ENCODE results near the gene RNASEH1. TPM values are rescaled to one million over a fixed set of nuclear protein-coding genes. Genes with fewer than 3 reads are reported as not detected.

The RNASEH1 gene
- total and polyA plus RNA-seq, 2 experiments from 2014 or later, result 24.3 to 41.5 TPM

GRCh38 chr2:3598912-3599854 is 41.0 kb upstream of the RNASEH1 start:
- Histone ChIP-seq H3K4me1 (ENCODE audit: low read depth) (peaks cover 19% of the 10 kb centered on the region), H3K9me3 (ENCODE audit: low read depth) (no peaks in the 10 kb centered on the region), H3K27ac (no peak overlapping the region), H3K27me3 (no peaks in the 10 kb centered on the region), H3K4me3 (no peak overlapping the region), H3K36me3 (no peaks in the 10 kb centered on the region)
- TF ChIP-seq CTCF (IDR thresholded peaks at IDR 0.05; ENCODE audit: low read depth, low read length), result no peak
- DNase-seq (ENCODE audit: low read depth in 1 of 2, low spot score in 1 of 2), result no peak

- no peak for TF ChIP-seq CTCF (IDR thresholded peaks at IDR 0.05; ENCODE audit: low read depth, low read length)
- no peak overlapping the region for H3K4me3 ChIP-seq
- H3K27ac ChIP-seq, result no peak overlapping the region
- peaks cover 14% of the 10 kb centered on the region for H3K4me1 ChIP-seq (ENCODE audit: low read depth)
- no peaks in the 10 kb centered on the region for H3K27me3 ChIP-seq
- no peaks in the 10 kb centered on the region for H3K36me3 ChIP-seq
- DNase-seq (ENCODE audit: low read depth in 1 of 2, low spot score in 1 of 2), result no peak
- H3K9me3 ChIP-seq (ENCODE audit: low read depth), result no peaks in the 10 kb centered on the region
These were observed 40.2 kb upstream of the RNASEH1 start for GRCh38 chr2:3598197-3598910.

- H3K9me3 ChIP-seq (ENCODE audit: low read depth), result no peaks in the 10 kb centered on the region
- H3K36me3 ChIP-seq, result no peaks in the 10 kb centered on the region
- no peak for DNase-seq (ENCODE audit: low read depth in 1 of 2, low spot score in 1 of 2)
- peaks cover 14% of the 10 kb centered on the region for H3K4me1 ChIP-seq (ENCODE audit: low read depth)
- no peaks in the 10 kb centered on the region for H3K27me3 ChIP-seq
- H3K27ac ChIP-seq, result no peak overlapping the region
- no peak for TF ChIP-seq CTCF (IDR thresholded peaks at IDR 0.05; ENCODE audit: low read depth, low read length)
- no peak overlapping the region for H3K4me3 ChIP-seq
These were observed 39.4 kb upstream of the RNASEH1 start for GRCh38 chr2:3597567-3597966.

- Histone ChIP-seq H3K4me1 (ENCODE audit: low read depth) (peaks cover 14% of the 10 kb centered on the region), H3K36me3 (no peaks in the 10 kb centered on the region), H3K9me3 (ENCODE audit: low read depth) (no peaks in the 10 kb centered on the region), H3K27ac (peak overlapping the region; percentile 28), H3K27me3 (no peaks in the 10 kb centered on the region), H3K4me3 (no peak overlapping the region)
- DNase-seq (ENCODE audit: low read depth in 1 of 2, low spot score in 1 of 2), result no peak
- TF ChIP-seq CTCF (IDR thresholded peaks at IDR 0.05; ENCODE audit: low read depth, low read length), result no peak
These were observed 38.8 kb upstream of the RNASEH1 start for GRCh38 chr2:3596901-3597417.

GRCh38 chr2:3595985-3596384 is 37.9 kb upstream of the RNASEH1 start:
- Histone ChIP-seq H3K9me3 (ENCODE audit: low read depth) (no peaks in the 10 kb centered on the region), H3K27me3 (no peaks in the 10 kb centered on the region), H3K4me1 (ENCODE audit: low read depth) (peaks cover 14% of the 10 kb centered on the region), H3K27ac (peak overlapping the region; percentile 19), H3K4me3 (no peak overlapping the region), H3K36me3 (no peaks in the 10 kb centered on the region)
- no peak for TF ChIP-seq CTCF (IDR thresholded peaks at IDR 0.05; ENCODE audit: low read depth, low read length)
- DNase-seq (ENCODE audit: low read depth in 1 of 2, low spot score in 1 of 2), result no peak

All from cardiac muscle cell (in vitro differentiated cells and primary cell).